BE2C (cell line): ENCODE data around the gene GET4.
"Not testable (repeated sequence)": the region's sequence is repeated elsewhere in the genome, so short reads cannot be mapped to it uniquely, and the experiment has no call there.

ENCODE experiments used
- DNase-seq: peaks from one replicate; pipeline ENCODE4 v3.0.0-alpha.2; 2020
- H3K27me3 ChIP-seq: fragments of 250-450 bp; sonication (Bioruptor Pico); 2 replicates; pipeline ENCODE4 v1.5.1; 2020; ENCODE audit warnings: mild to moderate bottlenecking
- H3K36me3 ChIP-seq: fragments of 250-450 bp; sonication (Bioruptor Pico); 2 replicates; pipeline ENCODE4 v1.5.1; 2020; ENCODE audit warnings: mild to moderate bottlenecking
- H3K4me1 ChIP-seq: fragments of 250-450 bp; sonication (Bioruptor Pico); 2 replicates; pipeline ENCODE4 v1.5.1; 2020
- H3K4me3 ChIP-seq: 2 replicates; pipeline ENCODE4 v1.5.1; 2011; ENCODE audit warnings: low read depth, low read length
- H3K9me3 ChIP-seq: fragments of 250-450 bp; sonication (Bioruptor Pico); 2 replicates; pipeline ENCODE4 v1.5.1; 2020
- CTCF ChIP-seq: IDR thresholded peaks from 2 replicates; pipeline ENCODE4 v1.5.1; 2012; ENCODE audit warnings: mild to moderate bottlenecking, low read depth, low read length

The GET4 gene

DNA sequence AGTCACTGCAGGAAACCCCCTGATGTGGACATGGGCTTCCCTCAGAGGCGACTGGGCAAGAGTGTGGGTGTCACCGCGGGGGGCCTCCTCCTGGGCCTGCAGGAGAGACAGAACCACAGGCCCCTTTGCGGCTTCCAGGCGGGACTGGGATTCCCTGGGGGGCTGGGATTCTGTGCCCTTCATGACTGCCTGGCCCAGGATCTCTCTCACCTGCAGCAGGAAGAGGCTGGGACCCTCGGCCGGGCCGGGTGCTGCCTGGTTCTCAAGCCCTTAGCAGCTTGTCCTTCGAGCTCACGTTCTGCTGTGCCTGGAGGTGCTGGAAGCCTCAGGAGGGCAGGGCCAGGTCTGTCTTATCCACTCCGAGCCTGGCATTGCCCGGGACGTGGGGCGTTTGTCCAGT, 32.3 kb upstream of the GET4 start:
- DNase-seq: no peak
- TF ChIP-seq CTCF: no peak
- Histone ChIP-seq H3K4me1 (no peaks in the 10 kb centered on the region), H3K4me3 (no peak overlapping the region), H3K9me3 (no peaks in the 10 kb centered on the region), H3K36me3 (peaks cover 45% of the 10 kb centered on the region), H3K27me3 (no peaks in the 10 kb centered on the region)

GRCh38 chr7:844514-844913, 31.8 kb upstream of the GET4 start:
- Histone ChIP-seq H3K27me3 (no peaks in the 10 kb centered on the region), H3K9me3 (no peaks in the 10 kb centered on the region), H3K4me1 (no peaks in the 10 kb centered on the region), H3K36me3 (peaks cover 47% of the 10 kb centered on the region), H3K4me3 (no peak overlapping the region)
- no peak for DNase-seq
- TF ChIP-seq CTCF: no peak

- H3K9me3 ChIP-seq: no peaks in the 10 kb centered on the region
- no peaks in the 10 kb centered on the region for H3K4me1 ChIP-seq
- DNase-seq: no peak
- H3K36me3 ChIP-seq: peaks cover 50% of the 10 kb centered on the region
- no peak for TF ChIP-seq CTCF
- no peaks in the 10 kb centered on the region for H3K27me3 ChIP-seq
- no peak overlapping the region for H3K4me3 ChIP-seq
Measured at GRCh38 chr7:845091-845490, 31.3 kb upstream of the GET4 start.

GRCh38 chr7:845731-846130, 30.6 kb upstream of the GET4 start:
- Histone ChIP-seq H3K4me1 (no peaks in the 10 kb centered on the region), H3K4me3 (no peak overlapping the region), H3K9me3 (no peaks in the 10 kb centered on the region), H3K27me3 (no peaks in the 10 kb centered on the region), H3K36me3 (peaks cover 47% of the 10 kb centered on the region)
- TF ChIP-seq CTCF: no peak
- DNase-seq: no peak

DNA sequence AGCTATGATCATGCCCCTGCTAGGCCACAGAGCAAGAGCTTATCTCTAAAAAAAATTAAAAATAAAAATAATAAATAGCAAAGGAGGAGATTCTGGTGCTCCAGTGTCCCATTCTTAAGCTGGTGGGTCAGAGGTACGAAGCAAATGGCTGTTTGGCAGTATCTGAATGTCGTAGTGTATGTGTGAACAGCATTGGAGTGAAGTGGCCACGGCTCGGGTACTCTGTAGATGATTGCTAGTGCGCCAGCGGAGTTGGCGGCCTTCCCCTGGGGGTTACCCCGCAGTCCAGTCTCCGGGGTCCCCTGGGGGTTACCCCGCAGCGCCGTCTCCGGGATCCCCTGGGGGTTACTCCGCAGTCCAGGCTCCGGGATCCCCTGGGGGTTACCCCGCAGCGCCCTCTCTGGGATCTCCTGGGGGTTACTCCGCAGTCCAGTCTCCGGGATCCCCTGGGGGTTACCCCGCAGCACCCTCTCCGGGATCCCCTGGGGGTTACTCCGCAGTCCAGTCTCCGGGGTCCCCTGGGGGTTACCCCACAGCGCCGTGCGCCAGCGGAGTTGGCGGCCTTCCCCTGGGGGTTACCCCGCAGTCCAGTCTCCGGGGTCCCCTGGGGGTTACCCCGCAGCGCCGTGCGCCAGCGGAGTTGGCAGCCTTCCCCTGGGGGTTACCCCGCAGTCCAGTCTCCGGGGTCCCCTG, 29.2 kb upstream of the GET4 start:
- not testable (repeated sequence) for H3K4me3 ChIP-seq, H3K9me3 ChIP-seq, DNase-seq, H3K4me1 ChIP-seq, H3K27me3 ChIP-seq
- peaks cover 48% of the 10 kb centered on the region for H3K36me3 ChIP-seq

DNA sequence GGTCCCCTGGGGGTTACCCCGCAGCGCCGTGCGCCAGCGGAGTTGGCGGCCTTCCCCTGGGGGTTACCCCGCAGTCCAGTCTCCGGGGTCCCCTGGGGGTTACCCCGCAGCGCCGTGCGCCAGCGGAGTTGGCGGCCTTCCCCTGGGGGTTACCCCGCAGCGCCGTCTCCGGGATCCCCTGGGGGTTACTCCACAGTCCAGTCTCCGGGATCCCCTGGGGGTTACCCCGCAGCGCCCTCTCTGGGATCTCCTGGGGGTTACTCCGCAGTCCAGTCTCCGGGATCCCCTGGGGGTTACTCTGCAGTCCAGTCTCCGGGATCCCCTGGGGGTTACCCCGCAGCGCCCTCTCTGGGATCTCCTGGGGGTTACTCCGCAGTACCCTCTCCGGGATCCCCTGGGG, 28.6 kb upstream of the GET4 start:
- H3K9me3 ChIP-seq, H3K4me3 ChIP-seq: not testable (repeated sequence)

DNA sequence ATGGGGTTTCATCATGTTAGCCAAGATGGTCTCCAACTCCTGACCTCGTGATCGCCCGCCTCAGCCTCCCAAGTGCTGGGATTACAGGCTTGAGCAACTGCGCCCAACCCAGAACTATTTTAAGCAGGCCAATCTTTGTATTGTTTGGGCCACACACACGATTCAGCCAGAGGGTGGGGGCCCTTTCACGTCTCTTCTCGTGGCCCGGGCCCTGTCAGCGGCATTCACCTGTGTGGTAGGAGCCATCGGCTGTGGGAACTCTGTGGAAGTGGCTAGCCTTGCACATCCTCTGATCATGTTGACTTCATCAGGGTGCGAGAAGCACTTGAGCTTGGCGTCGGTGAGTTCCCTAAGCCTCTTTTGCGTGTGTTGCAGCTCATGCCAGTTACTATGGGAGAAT, 27.2 kb upstream of the GET4 start:
- Histone ChIP-seq H3K27me3 (no peaks in the 10 kb centered on the region), H3K4me1 (no peaks in the 10 kb centered on the region), H3K4me3 (no peak overlapping the region), H3K36me3 (peaks cover 54% of the 10 kb centered on the region), H3K9me3 (no peaks in the 10 kb centered on the region)
- no peak for DNase-seq
- no peak for TF ChIP-seq CTCF

More for the DNA sequence above, 28.6 kb upstream of the GET4 start:
- not testable (repeated sequence) for H3K4me1 ChIP-seq, H3K27me3 ChIP-seq, DNase-seq
- peaks cover 50% of the 10 kb centered on the region for H3K36me3 ChIP-seq
